Mucosa of stomach (tissue), 1 donor: ENCODE measurements around the gene RTBDN.
A peak's percentile ranks its signal among the peaks of the same experiment; 100 is the strongest.

Source experiments
- H3K27me3 ChIP-seq: one replicate; pipeline ENCODE4 v1.7.0; 2013; ENCODE audit warnings: mild to moderate bottlenecking, low read length; ENCODE audit not compliant: control insufficient read depth, insufficient read depth
- H3K36me3 ChIP-seq: one replicate; pipeline ENCODE4 v1.7.0; 2013; ENCODE audit warnings: low read length; ENCODE audit not compliant: control insufficient read depth, insufficient read depth
- H3K4me1 ChIP-seq: one replicate; pipeline ENCODE4 v1.7.0; 2013; ENCODE audit warnings: mild to moderate bottlenecking, low read length; ENCODE audit not compliant: control insufficient read depth, insufficient read depth
- H3K4me3 ChIP-seq: one replicate; pipeline ENCODE4 v1.7.0; 2013; ENCODE audit warnings: low read length
- H3K9ac ChIP-seq: one replicate; pipeline ENCODE4 v1.7.0; 2013; ENCODE audit warnings: mild to moderate bottlenecking, low read length, moderate library complexity
- H3K9me3 ChIP-seq: one replicate; pipeline ENCODE4 v1.7.0; 2013; ENCODE audit warnings: mild to moderate bottlenecking, low read length, moderate library complexity; ENCODE audit not compliant: control insufficient read depth
- donor health status: Pancreatic carcinoma.

RTBDN gene

GRCh38 chr19:12786141-12786870 lies 48.1 kb downstream of the RTBDN start:
- peak overlapping the region; percentile 81 for H3K9ac ChIP-seq
- H3K9me3 ChIP-seq: no peaks in the 10 kb centered on the region
- peaks cover 88% of the 10 kb centered on the region for H3K4me1 ChIP-seq

GRCh38 chr19:12785431-12786031 lies 48.8 kb downstream of the RTBDN start:
- H3K4me1 ChIP-seq: peaks cover 82% of the 10 kb centered on the region
- H3K9me3 ChIP-seq: no peaks in the 10 kb centered on the region
- peak overlapping the region; percentile 20 for H3K4me3 ChIP-seq
- no peaks in the 10 kb centered on the region for H3K36me3 ChIP-seq
- H3K27me3 ChIP-seq: no peaks in the 10 kb centered on the region
- H3K9ac ChIP-seq: peak overlapping the region; percentile 81

More at GRCh38 chr19:12786141-12786870, 48.1 kb downstream of the RTBDN start:
- Histone ChIP-seq H3K27me3 (no peaks in the 10 kb centered on the region), H3K4me3 (peak overlapping the region; percentile 20), H3K36me3 (no peaks in the 10 kb centered on the region)

- Histone ChIP-seq H3K9ac (peak overlapping the region; percentile 81), H3K36me3 (no peaks in the 10 kb centered on the region), H3K4me3 (no peak overlapping the region), H3K27me3 (no peaks in the 10 kb centered on the region), H3K9me3 (no peaks in the 10 kb centered on the region), H3K4me1 (peaks cover 79% of the 10 kb centered on the region)
These were observed 49.4 kb downstream of the RTBDN start for GRCh38 chr19:12784871-12785430.

- Histone ChIP-seq H3K4me1 (peaks cover 82% of the 10 kb centered on the region), H3K9ac (no peak overlapping the region), H3K4me3 (no peak overlapping the region), H3K36me3 (no peaks in the 10 kb centered on the region), H3K9me3 (no peaks in the 10 kb centered on the region), H3K27me3 (no peaks in the 10 kb centered on the region)
These were observed 49.9 kb downstream of the RTBDN start for GRCh38 chr19:12784394-12784870.

- Histone ChIP-seq H3K4me3 (no peak overlapping the region), H3K27me3 (no peaks in the 10 kb centered on the region), H3K4me1 (peaks cover 83% of the 10 kb centered on the region), H3K36me3 (no peaks in the 10 kb centered on the region), H3K9me3 (no peaks in the 10 kb centered on the region), H3K9ac (peak overlapping the region; percentile 67)
These were observed 50.5 kb downstream of the RTBDN start for GRCh38 chr19:12783849-12784393.

- Histone ChIP-seq H3K9me3 (no peaks in the 10 kb centered on the region), H3K9ac (peak overlapping the region; percentile 67), H3K4me3 (no peak overlapping the region), H3K27me3 (no peaks in the 10 kb centered on the region), H3K4me1 (peaks cover 83% of the 10 kb centered on the region), H3K36me3 (no peaks in the 10 kb centered on the region)
These were observed 51.0 kb downstream of the RTBDN start for GRCh38 chr19:12783291-12783848.

- H3K9me3 ChIP-seq: no peaks in the 10 kb centered on the region
- H3K9ac ChIP-seq: peak overlapping the region; percentile 67
- H3K4me3 ChIP-seq: peak overlapping the region; percentile 31
- H3K4me1 ChIP-seq: peaks cover 82% of the 10 kb centered on the region
- no peaks in the 10 kb centered on the region for H3K36me3 ChIP-seq
- H3K27me3 ChIP-seq: no peaks in the 10 kb centered on the region
These were observed 51.7 kb downstream of the RTBDN start for GRCh38 chr19:12782424-12783290.

GRCh38 chr19:12782174-12782423 lies 52.3 kb downstream of the RTBDN start:
- H3K27me3 ChIP-seq: no peaks in the 10 kb centered on the region
- H3K4me3 ChIP-seq: no peak overlapping the region
- H3K4me1 ChIP-seq: peaks cover 76% of the 10 kb centered on the region

GRCh38 chr19:12779162-12779993 lies 55.0 kb downstream of the RTBDN start:
- H3K4me1 ChIP-seq: peaks cover 56% of the 10 kb centered on the region

More at GRCh38 chr19:12782174-12782423, 52.3 kb downstream of the RTBDN start:
- H3K36me3 ChIP-seq: no peaks in the 10 kb centered on the region
- H3K9ac ChIP-seq: peak overlapping the region; percentile 67
- no peaks in the 10 kb centered on the region for H3K9me3 ChIP-seq

GRCh38 chr19:12778905-12779161 lies 55.5 kb downstream of the RTBDN start:
- H3K27me3 ChIP-seq: no peaks in the 10 kb centered on the region
- peaks cover 53% of the 10 kb centered on the region for H3K4me1 ChIP-seq
- peak overlapping the region; percentile 84 for H3K4me3 ChIP-seq

More at GRCh38 chr19:12779162-12779993, 55.0 kb downstream of the RTBDN start:
- H3K4me3 ChIP-seq: no peak overlapping the region
- no peaks in the 10 kb centered on the region for H3K36me3 ChIP-seq
- no peaks in the 10 kb centered on the region for H3K27me3 ChIP-seq
- H3K9me3 ChIP-seq: no peaks in the 10 kb centered on the region
- H3K9ac ChIP-seq: no peak overlapping the region

More at GRCh38 chr19:12778905-12779161, 55.5 kb downstream of the RTBDN start:
- no peaks in the 10 kb centered on the region for H3K36me3 ChIP-seq
- H3K9ac ChIP-seq: peak overlapping the region; percentile 87
- no peaks in the 10 kb centered on the region for H3K9me3 ChIP-seq
